HG03565 (cell line): ENCODE results near the gene FXN.

Experiments
- ATAC-seq: cut with Tn5 transposase; IDR thresholded peaks from one replicate; pipeline ENCODE4 v1.9.1; 2021; ENCODE audit warnings: mild to moderate bottlenecking, moderate library complexity; ENCODE audit not compliant: unreplicated experiment

Gene FXN

DNA sequence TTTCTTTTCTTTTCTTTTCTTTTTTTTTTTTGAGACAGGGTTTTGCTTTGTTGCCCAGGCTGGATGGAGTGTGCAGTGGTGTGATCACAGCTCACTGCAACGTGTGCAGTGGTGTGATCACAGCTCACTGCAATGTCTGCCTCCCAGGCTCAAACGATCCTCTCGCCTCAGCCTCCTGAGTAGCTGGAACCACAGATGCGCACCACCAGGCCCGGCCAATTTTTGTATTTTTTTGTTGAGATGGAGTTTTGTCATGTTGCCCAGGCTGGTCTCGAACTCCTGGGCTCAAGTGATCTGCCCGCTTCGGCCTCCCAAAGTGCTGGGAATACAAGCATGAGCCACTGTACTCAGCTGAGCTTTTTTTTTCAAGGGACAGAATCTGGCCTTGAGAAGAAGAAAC, 101.8 kb downstream of the FXN start:
- no peak for ATAC-seq

DNA sequence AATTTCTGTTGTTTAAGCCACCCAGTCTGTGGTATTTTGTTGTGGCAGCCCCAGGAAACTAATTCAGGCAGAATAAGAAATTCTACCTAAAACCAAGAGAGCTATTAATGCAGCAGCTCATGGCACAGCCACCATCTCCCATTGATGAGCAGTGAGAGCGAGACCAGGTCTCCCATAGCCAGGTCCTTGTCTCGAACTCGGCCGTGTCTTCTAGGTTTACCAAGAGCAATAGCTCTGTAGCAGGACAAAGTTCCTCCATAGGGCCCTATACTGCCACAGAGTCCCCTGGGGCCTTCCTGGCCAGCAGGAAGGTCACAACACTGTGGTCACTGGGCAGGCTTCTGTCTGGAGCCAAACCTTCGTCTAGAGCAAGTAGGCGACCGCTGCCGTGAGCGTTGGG, 104.0 kb downstream of the FXN start:
- no peak for ATAC-seq

DNA sequence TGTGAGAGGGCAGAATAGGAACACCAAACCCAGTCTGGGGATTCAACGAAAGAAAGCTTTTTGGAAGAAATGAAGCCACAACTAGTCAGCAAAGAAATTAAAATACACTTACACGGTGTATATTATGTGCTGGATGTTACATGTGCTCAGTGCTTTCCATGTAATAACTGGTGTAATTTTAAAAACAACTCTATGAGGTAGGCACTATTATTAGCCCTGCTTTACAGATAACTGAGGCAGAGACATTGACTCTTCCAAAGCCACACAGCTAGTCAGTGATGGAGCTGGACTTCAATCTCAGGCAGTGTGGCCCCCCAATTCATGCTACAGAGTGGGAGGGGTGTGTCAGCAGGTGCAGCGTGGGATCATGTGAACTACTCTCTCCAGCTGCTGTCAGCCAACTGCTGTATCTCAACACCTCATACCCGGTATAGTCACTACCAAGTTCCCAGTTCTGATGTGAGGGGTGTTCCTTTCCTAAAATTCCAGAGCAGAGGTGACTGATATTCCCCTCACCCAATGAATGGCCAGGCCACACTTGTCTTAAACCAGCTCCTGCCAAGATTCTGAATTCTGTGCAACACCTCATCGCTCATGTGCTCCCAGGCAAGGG, 104.7 kb downstream of the FXN start:
- ATAC-seq: no peak

DNA sequence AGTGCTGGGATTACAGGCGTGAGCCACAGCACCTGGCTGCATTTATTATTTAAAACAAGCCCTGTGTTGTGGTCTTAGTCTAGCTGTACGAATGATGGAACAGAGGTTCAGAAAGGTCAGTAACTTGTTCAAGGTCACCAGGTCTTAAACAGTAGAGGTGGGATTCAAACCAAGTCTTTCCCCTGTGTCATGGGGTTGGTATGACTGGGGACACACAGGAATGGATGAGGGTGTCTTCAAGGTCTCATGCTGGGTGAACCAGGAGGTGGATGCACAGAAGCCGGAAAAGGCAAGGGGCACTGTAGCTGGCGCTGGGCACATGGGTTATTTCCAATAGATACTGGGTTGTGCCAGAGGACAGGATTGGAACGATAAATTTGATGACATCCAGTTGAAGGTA, 106.3 kb downstream of the FXN start:
- no peak for ATAC-seq

DNA sequence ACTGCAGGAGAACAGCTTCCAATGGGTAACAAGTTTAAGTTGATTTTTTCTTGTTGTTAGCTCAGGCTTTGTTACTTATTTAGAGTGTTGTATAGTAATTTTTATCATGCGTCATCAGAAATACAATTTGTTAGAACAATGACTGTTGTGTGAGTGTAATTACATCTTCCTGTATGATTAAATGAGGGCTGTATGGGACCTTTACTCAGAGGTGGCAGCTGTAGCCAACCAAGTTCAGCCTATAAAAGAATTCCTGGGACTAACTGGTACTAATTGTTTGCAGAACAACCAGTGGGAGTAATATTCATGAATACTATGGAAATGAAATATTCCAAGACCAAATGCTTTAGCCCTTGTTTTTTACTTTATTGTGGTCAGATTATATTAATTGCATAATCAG, 107.7 kb downstream of the FXN start:
- no peak for ATAC-seq

DNA sequence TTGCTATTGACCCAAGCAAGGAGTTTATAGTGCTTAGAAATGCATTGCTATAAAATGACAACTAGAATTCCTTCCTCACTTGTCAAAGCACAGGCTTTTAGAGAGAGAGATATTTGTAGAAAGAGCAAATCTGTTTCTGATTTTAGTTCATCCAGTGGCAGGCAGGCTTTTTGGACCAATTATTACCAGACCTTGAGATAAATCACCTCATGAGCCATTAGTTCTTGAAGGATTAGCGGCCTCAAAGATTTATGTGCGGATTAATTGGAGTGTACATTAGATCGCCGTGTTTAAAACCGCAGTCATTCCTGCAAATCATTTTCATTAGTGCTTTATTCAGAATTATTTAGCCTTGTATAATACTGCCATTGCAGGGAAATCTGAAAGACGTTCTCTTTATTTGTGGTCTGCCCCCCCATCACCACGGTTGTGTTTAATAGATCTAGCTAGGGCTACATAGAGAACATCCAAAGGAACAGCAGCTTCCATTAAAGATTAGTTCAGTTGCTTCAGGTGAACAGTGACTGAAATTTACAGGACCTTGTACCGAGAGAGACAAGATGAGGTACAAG, 109.7 kb downstream of the FXN start:
- no peak for ATAC-seq

DNA sequence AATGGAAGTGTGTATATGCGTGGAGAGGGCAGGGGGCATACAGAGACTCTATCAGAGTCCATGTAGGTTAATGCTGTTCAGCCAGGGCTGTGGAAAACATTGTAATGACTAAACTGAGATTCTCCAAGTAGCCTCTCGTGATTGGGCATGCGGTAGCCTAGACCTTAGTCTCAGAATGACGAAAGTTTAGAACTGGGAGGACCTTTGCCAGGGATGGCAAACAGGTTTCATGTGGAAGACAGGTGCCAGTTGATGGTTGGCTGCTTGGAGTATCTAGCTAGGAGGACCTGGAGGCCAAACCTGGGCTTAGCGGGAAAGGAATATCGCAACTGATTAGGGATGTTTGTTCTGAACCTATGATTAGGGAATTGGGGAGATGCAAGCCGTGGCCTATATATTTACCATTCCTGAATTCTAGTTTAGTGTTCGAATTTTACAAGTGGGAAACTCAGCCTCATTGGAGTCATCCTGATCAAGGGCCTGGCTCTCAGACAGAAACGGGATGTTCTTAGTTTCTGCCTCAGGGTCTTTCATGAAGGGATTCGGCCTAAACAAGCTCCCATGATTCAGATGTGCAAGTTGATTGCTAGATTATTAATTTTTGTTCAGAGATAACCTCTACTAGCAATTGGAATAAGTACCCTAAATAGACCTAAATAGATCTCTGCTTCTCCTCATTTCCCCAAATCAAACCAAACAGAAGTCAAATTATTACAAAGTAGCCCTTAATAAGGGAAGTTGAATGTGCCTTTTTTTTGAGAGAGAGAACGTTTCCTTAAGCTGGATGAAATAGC, 111.7 kb downstream of the FXN start:
- no peak for ATAC-seq

DNA sequence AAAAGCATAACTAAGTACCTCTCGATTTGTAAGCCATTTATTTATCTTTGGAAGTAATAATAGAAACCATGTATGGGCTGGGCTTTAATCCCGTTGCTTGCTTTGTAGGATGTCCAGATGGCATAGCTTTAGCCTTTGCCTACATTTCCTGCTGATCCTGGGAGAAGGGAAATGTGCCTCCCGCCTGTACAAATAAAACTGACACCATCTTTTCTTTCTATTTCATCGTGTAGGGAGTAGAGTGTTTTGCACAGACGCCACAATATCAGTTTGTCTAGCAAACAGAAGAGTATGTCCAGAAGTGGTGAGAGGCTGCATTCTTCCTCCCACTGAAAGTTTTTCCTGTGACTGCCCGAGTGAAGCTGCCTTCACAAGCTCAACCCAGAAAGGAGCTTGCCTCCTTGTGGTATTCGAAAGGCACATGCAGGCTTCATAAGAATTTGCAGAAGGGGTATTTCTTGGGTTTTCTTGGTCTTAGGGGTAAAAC, 113.8 kb downstream of the FXN start:
- no peak for ATAC-seq
